22Rv1 (cell line): Measurements from ENCODE around the gene CCDC28B.

Experiments
- H3K27ac ChIP-seq: fragments of 450-650 bp; 2 replicates; pipeline ENCODE4 v1.5.1; 2017
- ZFX ChIP-seq: fragments of 450-650 bp; IDR thresholded peaks from 2 replicates; pipeline ENCODE4 v1.6.1; 2017; ENCODE audit warnings: antibody characterized with exemption, borderline replicate concordance
- TF ChIP-seq, protein P1 (sequence below): fragments of 450-650 bp; IDR thresholded peaks from 2 replicates; pipeline ENCODE4 v1.5.1; 2017; ENCODE audit warnings: mild to moderate bottlenecking

The CCDC28B gene

DNA sequence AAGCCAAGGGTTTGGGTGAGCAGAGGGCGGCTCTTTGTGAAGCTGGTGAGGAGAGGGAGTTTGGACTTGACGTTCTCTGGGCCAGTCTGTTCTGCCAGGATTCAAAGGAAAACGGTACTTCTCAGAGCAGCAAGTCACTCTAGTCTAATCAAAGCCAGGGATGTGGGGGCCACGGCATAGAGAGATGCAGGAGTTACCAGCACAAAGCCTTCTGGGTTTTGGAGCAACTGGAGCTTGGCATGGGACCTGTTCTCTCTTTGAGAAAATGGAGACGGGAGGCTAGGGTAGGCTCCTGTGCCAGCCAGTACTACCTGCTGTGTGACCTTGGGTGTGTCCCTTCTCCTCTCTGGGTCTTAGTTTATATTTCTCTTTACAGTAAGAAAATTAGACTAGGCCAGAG, 18.8 kb upstream of the CCDC28B start:
- peak overlapping the region; percentile 90; the same call in 1 of the 2 replicates for H3K27ac ChIP-seq
- no peak for TF ChIP-seq ZFX
- TF ChIP-seq, protein P1, sequence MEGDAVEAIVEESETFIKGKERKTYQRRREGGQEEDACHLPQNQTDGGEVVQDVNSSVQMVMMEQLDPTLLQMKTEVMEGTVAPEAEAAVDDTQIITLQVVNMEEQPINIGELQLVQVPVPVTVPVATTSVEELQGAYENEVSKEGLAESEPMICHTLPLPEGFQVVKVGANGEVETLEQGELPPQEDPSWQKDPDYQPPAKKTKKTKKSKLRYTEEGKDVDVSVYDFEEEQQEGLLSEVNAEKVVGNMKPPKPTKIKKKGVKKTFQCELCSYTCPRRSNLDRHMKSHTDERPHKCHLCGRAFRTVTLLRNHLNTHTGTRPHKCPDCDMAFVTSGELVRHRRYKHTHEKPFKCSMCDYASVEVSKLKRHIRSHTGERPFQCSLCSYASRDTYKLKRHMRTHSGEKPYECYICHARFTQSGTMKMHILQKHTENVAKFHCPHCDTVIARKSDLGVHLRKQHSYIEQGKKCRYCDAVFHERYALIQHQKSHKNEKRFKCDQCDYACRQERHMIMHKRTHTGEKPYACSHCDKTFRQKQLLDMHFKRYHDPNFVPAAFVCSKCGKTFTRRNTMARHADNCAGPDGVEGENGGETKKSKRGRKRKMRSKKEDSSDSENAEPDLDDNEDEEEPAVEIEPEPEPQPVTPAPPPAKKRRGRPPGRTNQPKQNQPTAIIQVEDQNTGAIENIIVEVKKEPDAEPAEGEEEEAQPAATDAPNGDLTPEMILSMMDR = no peak

GRCh38 chr1:32182060-32182459, 18.3 kb upstream of the CCDC28B start:
- TF ChIP-seq, protein P1 = no peak
- TF ChIP-seq ZFX = no peak
- H3K27ac ChIP-seq = no peak overlapping the region

DNA sequence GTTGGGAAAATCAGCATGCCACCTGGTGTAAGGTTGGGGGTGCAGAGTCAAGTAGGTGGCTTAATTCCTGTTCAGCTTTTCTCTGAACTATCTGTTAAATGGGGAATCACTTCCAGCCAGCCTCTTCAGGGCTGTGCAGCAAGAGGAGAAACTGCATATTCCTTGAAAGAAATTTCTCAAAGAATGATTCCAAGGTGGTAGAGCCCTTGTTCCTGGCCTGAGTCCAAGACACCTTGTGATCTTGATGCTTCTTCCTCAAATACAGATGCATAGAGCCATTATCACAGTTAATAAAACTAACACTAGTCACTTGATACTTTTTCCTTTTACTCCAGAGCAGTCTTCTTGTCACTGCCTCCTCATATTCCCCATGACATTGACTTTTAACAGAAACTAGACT, 15.7 kb upstream of the CCDC28B start:
- no peak overlapping the region for H3K27ac ChIP-seq
- TF ChIP-seq, protein P1 = no peak
- no peak for TF ChIP-seq ZFX

DNA sequence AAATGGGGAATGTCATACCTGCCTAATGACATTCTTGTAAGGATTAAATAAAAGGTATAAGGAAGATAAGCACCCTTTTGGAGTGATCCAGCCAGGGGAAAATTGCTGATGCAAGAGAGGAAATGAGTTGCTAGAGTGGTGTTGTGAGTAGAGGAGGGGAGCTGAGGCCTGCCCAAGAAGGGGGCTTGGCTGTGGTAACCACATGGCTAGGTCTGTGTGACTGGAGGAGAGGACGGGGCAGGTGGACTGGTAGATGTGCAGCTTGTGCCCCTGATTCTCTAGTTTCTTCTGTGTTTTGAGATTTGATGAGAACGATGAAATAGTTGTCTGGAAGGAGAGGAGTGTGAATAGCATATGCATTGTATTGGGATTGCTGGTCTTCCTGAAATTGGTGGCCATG, 14.3 kb upstream of the CCDC28B start:
- TF ChIP-seq, protein P1 = no peak
- TF ChIP-seq ZFX = no peak
- no peak overlapping the region for H3K27ac ChIP-seq

- no peak overlapping the region for H3K27ac ChIP-seq
- TF ChIP-seq, protein P1 = no peak
Observed at GRCh38 chr1:32186491-32186890, 13.9 kb upstream of the CCDC28B start.

- TF ChIP-seq, protein P1 = no peak
- no peak for TF ChIP-seq ZFX
- no peak overlapping the region for H3K27ac ChIP-seq
Observed at GRCh38 chr1:32187850-32188249, 12.5 kb upstream of the CCDC28B start.

GRCh38 chr1:32192220-32192948, 8.0 kb upstream of the CCDC28B start:
- no peak overlapping the region for H3K27ac ChIP-seq
- TF ChIP-seq, protein P1 = no peak
- no peak for TF ChIP-seq ZFX
